H54 (cell line): ENCODE data around the gene CD44.

Experiments used
- DNase-seq: peaks from one replicate; pipeline ENCODE4 v3.0.0; 2011; ENCODE audit warnings: low spot score, mixed read lengths; ENCODE audit not compliant: insufficient read length
- FAIRE-seq: peaks from 3 replicates; lab custom pipeline; 2011; peaks lifted over from hg19 to GRCh38; lab: Jason Lieb, UNC
- POLR2A ChIP-seq: IDR thresholded peaks from 2 replicates; pipeline ENCODE4 v1.6.1; 2011; ENCODE audit warnings: low read depth, mild to moderate bottlenecking, low read length

The CD44 gene

GRCh38 chr11:35267504-35267903 lies 128.5 kb downstream of the CD44 start:
- no peak for TF ChIP-seq POLR2A
- FAIRE-seq: peak; percentile 69
- DNase-seq: no peak

GRCh38 chr11:35270342-35270741 lies 131.4 kb downstream of the CD44 start:
- DNase-seq: no peak
- no peak for TF ChIP-seq POLR2A
- no peak for FAIRE-seq

- no peak for FAIRE-seq
- no peak for DNase-seq
- no peak for TF ChIP-seq POLR2A
These were observed 132.1 kb downstream of the CD44 start for GRCh38 chr11:35271031-35271430.

- no peak for TF ChIP-seq POLR2A
- FAIRE-seq (no peak), DNase-seq (no peak)
These were observed 133.5 kb downstream of the CD44 start for GRCh38 chr11:35272391-35272902.

GRCh38 chr11:35274909-35275785 lies 136.2 kb downstream of the CD44 start:
- no peak for TF ChIP-seq POLR2A
- DNase-seq: no peak
- FAIRE-seq: no peak

- DNase-seq (no peak), FAIRE-seq (no peak)
- no peak for TF ChIP-seq POLR2A
These were observed 136.8 kb downstream of the CD44 start for GRCh38 chr11:35275786-35276170.

- FAIRE-seq (no peak), DNase-seq (peak; percentile 40)
- TF ChIP-seq POLR2A: no peak
These were observed 137.6 kb downstream of the CD44 start for GRCh38 chr11:35276396-35277145.

- no peak for FAIRE-seq
- no peak for DNase-seq
- TF ChIP-seq POLR2A: no peak
These were observed 138.9 kb downstream of the CD44 start for GRCh38 chr11:35277827-35278226.

- no peak for FAIRE-seq
These were observed 141.8 kb downstream of the CD44 start for GRCh38 chr11:35280727-35281126.

GRCh38 chr11:35281169-35281688 lies 142.3 kb downstream of the CD44 start:
- FAIRE-seq: no peak
- no peak for DNase-seq
- no peak for TF ChIP-seq POLR2A

More at GRCh38 chr11:35280727-35281126, 141.8 kb downstream of the CD44 start:
- TF ChIP-seq POLR2A: no peak
- DNase-seq: no peak
